GM10847 (cell line): Measurements from ENCODE around the gene COX6B2.

Experiments
- POLR2A ChIP-seq: IDR thresholded peaks from 2 replicates; pipeline ENCODE4 v1.6.1; 2011; ENCODE audit not compliant: insufficient read length; ENCODE audit errors: extremely low read depth

The COX6B2 gene

GRCh38 chr19:55312621-55313512 is 41.7 kb downstream of the COX6B2 start:
- no peak for TF ChIP-seq POLR2A

GRCh38 chr19:55311797-55312196 is 42.7 kb downstream of the COX6B2 start:
- TF ChIP-seq POLR2A, result no peak

- TF ChIP-seq POLR2A, result no peak
Observed at GRCh38 chr19:55311397-55311796, 43.1 kb downstream of the COX6B2 start.

GRCh38 chr19:55310498-55310897 is 44.0 kb downstream of the COX6B2 start:
- no peak for TF ChIP-seq POLR2A

DNA sequence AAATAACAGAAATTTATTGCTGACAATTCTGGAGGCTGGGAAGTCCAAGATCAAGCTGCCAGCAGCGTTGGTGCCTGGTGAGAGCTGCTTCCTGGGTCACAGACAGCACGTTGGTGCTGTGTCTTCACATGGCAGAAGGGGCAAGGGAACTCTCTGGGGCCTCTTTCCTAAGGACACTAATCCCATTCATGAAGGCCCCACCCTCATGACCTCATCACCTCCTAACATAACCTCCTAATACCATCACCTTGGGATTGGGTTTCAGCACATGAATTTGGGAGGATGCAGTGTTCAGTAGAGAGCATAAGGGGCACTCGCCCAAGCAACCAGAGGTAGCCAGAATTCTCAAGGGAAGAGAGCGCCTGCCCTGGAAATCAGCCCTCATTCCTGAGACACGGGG is 45.1 kb downstream of the COX6B2 start:
- no peak for TF ChIP-seq POLR2A

GRCh38 chr19:55308281-55308680 is 46.2 kb downstream of the COX6B2 start:
- TF ChIP-seq POLR2A, result no peak

DNA sequence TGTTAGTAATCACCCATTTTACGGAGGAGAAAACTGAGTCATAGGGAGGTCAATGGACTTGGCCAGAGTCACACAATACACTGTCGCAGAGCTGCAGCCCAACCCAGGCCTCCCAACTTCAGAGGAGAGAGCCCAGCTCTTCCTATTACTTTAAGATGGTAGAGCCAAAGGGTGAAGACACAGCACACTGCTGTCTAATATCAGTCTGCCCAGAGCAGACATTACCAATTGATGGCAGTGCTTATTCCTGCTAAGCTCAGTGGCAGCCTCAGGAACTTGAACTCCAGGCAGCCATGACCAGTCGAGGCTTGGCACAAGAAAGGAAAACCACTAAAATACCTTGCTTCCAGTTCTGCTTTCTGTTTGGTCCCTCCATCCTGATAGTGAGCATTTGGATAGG is 47.8 kb downstream of the COX6B2 start:
- TF ChIP-seq POLR2A, result no peak

- TF ChIP-seq POLR2A, result no peak
Observed at GRCh38 chr19:55305983-55306562, 48.4 kb downstream of the COX6B2 start.

- TF ChIP-seq POLR2A, result no peak
Observed at GRCh38 chr19:55305491-55305890, 49.0 kb downstream of the COX6B2 start.

- no peak for TF ChIP-seq POLR2A
Observed at GRCh38 chr19:55304980-55305379, 49.5 kb downstream of the COX6B2 start.

DNA sequence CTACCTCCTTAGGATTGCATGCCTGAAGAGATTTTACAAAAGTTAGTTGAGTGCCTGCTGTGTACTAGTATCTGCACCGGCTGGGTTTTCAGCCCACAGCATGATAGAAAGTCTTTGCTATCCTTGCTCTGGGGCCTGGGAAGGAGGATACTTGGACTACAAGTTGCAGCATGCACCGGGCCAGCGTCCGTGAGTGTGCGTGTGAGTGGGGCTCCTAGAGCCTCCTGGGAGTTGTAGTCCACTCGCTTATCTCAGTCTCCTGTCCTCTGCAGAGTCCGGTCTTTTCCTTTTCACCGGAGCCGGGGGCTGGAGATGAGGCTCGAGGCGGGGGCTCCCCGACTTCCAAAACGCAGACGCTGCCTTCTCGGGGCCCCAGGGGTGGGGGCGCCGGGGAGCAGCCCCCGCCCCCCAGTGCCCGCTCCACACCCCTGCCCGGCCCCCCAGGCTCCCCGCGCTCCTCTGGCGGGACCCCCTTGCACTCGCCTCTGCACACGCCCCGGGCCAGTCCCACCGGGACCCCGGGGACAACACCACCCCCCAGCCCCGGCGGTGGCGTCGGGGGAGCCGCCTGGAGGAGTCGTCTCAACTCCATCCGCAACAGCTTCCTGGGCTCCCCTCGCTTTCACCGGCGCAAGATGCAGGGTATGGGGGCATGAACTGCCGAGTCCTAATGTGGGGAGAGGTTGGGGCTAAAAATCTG is 50.1 kb downstream of the COX6B2 start:
- no peak for TF ChIP-seq POLR2A

GRCh38 chr19:55303477-55303876 is 51.0 kb downstream of the COX6B2 start:
- no peak for TF ChIP-seq POLR2A

DNA sequence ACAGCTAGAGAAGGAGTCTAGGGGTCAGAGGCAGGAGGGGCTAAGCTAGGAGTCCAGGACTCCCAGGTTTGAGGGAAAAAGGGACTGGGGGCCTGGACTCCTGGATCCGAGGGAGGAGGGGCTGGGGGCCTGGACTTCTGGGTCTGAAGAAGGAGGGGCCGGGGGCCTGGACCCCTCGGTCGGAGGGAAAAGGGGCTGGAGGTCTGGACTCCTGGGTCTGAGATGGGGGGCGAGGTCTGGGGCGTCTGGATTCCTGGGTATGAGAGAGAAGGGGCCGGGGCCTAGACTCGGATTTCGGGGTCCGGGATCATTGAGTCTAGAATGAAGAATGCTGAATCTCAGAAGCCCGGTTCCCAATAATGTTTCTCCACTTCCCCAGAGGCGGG is 52.2 kb downstream of the COX6B2 start:
- TF ChIP-seq POLR2A, result no peak

DNA sequence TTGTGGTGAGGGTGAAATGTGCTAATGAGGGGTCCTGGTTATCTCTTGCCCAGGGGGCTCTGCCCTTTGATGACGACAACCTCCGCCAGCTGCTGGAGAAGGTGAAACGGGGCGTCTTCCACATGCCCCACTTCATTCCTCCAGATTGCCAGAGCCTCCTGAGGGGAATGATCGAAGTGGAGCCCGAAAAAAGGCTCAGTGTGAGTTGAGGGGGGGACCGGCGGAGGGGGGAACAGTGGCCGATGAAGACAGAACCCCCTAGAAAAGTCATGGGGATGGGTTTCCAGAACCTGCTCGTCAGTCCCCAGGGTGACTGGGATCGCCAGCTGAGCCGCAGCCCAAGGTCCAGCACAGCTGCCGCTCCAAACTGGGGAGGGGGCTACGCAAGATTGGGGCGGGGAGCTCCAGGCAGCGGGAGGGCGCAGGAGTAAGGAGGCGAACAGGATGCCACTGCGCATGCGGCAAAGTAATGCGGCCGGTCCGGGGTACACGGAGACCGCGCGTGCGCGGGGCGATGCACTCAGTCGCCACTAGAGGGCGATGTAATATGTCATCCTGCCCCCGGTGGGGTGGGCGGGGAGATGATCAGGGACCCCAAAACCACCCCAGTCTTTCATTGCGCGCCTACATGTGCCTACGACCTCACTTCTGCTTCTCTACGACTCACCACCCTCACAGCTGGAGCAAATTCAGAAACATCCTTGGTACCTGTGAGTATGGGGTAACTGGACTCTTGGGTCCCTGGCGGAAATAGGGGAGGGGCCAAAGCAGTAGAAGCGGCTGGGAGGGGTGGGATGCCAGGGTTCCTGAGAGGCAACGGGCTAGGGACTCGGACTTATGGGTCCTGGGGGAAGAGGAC is 52.8 kb downstream of the COX6B2 start:
- no peak for TF ChIP-seq POLR2A

DNA sequence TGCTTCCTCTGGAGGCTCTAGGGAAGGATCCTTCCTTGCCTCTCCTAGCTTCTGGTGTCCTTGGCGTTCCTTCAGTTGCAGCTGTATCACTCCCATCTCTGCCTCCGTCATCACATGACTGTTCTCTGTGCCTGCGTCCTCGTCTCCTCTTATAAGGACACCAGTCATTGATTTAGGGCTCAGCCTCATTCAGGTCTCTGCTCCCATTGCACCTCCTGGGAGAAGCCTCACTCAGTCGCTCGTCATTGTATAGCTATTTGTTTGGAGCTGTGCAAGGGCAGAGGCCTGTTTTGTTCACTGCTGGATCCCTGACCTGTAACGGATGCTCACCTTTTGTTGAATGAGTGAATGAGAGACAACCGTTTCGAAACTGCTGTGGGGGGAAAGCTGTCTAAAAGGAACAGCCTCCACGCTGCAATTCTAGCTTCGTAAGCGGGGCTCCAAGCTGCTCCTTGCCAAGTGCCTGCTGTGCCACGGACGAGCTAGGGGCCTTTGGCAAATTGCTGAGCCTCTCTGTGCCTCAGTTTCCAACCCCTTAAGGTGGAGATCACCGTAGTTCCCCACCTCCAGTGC is 53.5 kb downstream of the COX6B2 start:
- TF ChIP-seq POLR2A, result no peak
